ENCODE results near the gene SLC25A12.

SLC25A12 gene

GRCh38 chr2:171754254-171754939 lies 139.6 kb downstream of the SLC25A12 start:
- no peak for TF ChIP-seq CTCF (IDR thresholded peaks at IDR 0.05; ENCODE audit: low read length, missing control alignments)
- no peak for DNase-seq (ENCODE audit: low read depth)
- H3K4me3 ChIP-seq (replicated peaks; ENCODE audit: low read depth, low read length) = no peak overlapping the region

- no peak for DNase-seq (ENCODE audit: low read depth)
- H3K4me3 ChIP-seq (replicated peaks; ENCODE audit: low read depth, low read length) = no peak overlapping the region
- no peak for TF ChIP-seq CTCF (IDR thresholded peaks at IDR 0.05; ENCODE audit: low read length, missing control alignments)
These were observed 146.7 kb downstream of the SLC25A12 start for GRCh38 chr2:171747371-171747770.

- no peak overlapping the region for H3K4me3 ChIP-seq (replicated peaks; ENCODE audit: low read depth, low read length)
- no peak for TF ChIP-seq CTCF (IDR thresholded peaks at IDR 0.05; ENCODE audit: low read length, missing control alignments)
- DNase-seq (ENCODE audit: low read depth) = no peak
These were observed 148.2 kb downstream of the SLC25A12 start for GRCh38 chr2:171745806-171746205.

GRCh38 chr2:171745141-171745540 lies 148.9 kb downstream of the SLC25A12 start:
- no peak overlapping the region for H3K4me3 ChIP-seq (replicated peaks; ENCODE audit: low read depth, low read length)
- no peak for TF ChIP-seq CTCF (IDR thresholded peaks at IDR 0.05; ENCODE audit: low read length, missing control alignments)
- DNase-seq (ENCODE audit: low read depth) = no peak

GRCh38 chr2:171742760-171743159 lies 151.3 kb downstream of the SLC25A12 start:
- no peak overlapping the region for H3K4me3 ChIP-seq (replicated peaks; ENCODE audit: low read depth, low read length)
- no peak for TF ChIP-seq CTCF (IDR thresholded peaks at IDR 0.05; ENCODE audit: low read length, missing control alignments)
- DNase-seq (ENCODE audit: low read depth) = no peak

GRCh38 chr2:171741189-171741588 lies 152.9 kb downstream of the SLC25A12 start:
- no peak for TF ChIP-seq CTCF (IDR thresholded peaks at IDR 0.05; ENCODE audit: low read length, missing control alignments)
- DNase-seq (ENCODE audit: low read depth) = peak; percentile 16
- no peak overlapping the region for H3K4me3 ChIP-seq (replicated peaks; ENCODE audit: low read depth, low read length)
